ENCODE data around the gene CHRDL1.
"Not testable (repeated sequence)": the region's sequence is repeated elsewhere in the genome, so short reads cannot be mapped to it uniquely, and the experiment has no call there.

Gene CHRDL1, protein sequence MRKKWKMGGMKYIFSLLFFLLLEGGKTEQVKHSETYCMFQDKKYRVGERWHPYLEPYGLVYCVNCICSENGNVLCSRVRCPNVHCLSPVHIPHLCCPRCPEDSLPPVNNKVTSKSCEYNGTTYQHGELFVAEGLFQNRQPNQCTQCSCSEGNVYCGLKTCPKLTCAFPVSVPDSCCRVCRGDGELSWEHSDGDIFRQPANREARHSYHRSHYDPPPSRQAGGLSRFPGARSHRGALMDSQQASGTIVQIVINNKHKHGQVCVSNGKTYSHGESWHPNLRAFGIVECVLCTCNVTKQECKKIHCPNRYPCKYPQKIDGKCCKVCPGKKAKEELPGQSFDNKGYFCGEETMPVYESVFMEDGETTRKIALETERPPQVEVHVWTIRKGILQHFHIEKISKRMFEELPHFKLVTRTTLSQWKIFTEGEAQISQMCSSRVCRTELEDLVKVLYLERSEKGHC

DNA sequence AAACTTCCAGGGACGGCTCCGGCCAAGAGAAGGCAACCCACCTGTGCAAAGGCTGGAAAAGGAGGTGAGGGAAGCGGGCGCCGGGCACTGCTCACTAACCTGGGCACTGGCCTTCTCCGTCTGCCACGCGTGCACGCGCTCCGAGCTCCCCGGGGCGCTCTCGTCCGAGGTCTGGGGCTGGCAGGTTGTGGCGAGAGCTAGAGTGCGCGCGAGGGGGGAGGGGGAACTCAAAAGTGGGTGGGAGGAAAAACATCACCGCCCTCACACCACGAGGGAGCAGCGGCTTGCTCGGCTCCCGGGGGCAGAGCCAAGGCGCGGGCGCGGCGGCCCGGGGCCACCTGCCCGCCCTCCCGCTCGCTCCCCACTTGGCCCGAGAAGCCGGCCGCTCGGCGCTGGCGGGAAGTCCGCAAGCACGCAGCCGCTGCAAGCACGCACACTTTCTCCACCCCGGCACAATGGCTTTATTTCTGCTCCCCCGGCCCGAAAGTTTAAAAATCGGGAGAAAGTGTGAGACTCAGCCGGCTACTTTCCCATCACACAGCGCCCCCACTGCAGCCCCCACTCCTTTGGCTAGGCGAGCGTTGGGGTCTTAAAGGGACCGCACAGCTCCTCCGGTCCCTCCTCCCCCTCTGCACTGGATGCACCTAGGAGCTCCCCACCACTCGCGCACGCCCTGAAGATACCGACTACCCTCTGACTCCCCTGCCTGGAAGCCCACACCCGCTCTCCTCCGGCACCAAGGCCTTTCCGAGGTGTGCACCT is at the start of gene CHRDL1:
TSS of gene CHRDL1 (minus strand) at position 173 of the 762 bp plus-strand sequence. CDS start 3,636 bp downstream, outside the sequence.
- no peaks in the 10 kb centered on the region; the same call in 1 of the 2 replicates for H3K27me3 ChIP-seq (replicated peaks; ENCODE audit: control insufficient read depth, insufficient read depth, low read length)
- no peak for TF ChIP-seq CTCF (IDR thresholded peaks at IDR 0.05; ENCODE audit: insufficient read depth, low read length, poor library complexity, severe bottlenecking)
- H3K4me3 ChIP-seq (replicated peaks; ENCODE audit: low read depth, low read length) = peak within 1 kb of the TSS; percentile 29; the same call in 1 of the 2 replicates
- peak; percentile 7 for DNase-seq (ENCODE audit: extremely low read depth, insufficient read length)
- H3K36me3 ChIP-seq (ENCODE audit: control insufficient read depth, insufficient read depth, low read length) = no peaks in the 10 kb centered on the region

DNA sequence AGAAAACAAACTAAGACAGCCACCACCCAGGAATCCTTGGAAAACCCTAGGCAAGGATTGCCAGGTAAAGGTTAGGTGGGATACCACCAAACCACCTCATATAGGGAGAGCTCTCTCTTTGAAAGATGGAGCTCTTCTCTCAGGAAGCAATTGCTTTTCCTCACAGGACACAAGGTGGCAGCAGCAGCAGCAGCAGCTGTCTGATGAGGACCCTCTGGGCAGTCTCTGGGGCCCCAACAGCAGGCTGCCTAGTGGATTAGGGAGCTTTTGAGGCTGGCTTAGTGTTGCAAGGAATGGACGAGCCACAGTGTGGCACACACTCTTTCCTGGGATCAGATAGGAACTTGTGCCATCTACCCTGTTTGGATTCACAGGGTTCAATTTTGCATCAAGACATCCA is 41.4 kb upstream of the CHRDL1 start:
- no peak for DNase-seq (ENCODE audit: extremely low read depth, insufficient read length)
- Histone ChIP-seq H3K36me3 (ENCODE audit: control insufficient read depth, insufficient read depth, low read length) (no peaks in the 10 kb centered on the region), H3K27me3 (replicated peaks; ENCODE audit: control insufficient read depth, insufficient read depth, low read length) (no peaks in the 10 kb centered on the region), H3K4me3 (replicated peaks; ENCODE audit: low read depth, low read length) (no peak overlapping the region)
- peak; percentile 44 for TF ChIP-seq CTCF (IDR thresholded peaks at IDR 0.05; ENCODE audit: insufficient read depth, low read length, poor library complexity, severe bottlenecking)

GRCh38 chrX:110836451-110836850 is 40.8 kb upstream of the CHRDL1 start:
- Histone ChIP-seq H3K27me3 (replicated peaks; ENCODE audit: control insufficient read depth, insufficient read depth, low read length) (no peaks in the 10 kb centered on the region), H3K36me3 (ENCODE audit: control insufficient read depth, insufficient read depth, low read length) (no peaks in the 10 kb centered on the region), H3K4me3 (replicated peaks; ENCODE audit: low read depth, low read length) (no peak overlapping the region)
- DNase-seq (ENCODE audit: extremely low read depth, insufficient read length) = no peak
- no peak for TF ChIP-seq CTCF (IDR thresholded peaks at IDR 0.05; ENCODE audit: insufficient read depth, low read length, poor library complexity, severe bottlenecking)

DNA sequence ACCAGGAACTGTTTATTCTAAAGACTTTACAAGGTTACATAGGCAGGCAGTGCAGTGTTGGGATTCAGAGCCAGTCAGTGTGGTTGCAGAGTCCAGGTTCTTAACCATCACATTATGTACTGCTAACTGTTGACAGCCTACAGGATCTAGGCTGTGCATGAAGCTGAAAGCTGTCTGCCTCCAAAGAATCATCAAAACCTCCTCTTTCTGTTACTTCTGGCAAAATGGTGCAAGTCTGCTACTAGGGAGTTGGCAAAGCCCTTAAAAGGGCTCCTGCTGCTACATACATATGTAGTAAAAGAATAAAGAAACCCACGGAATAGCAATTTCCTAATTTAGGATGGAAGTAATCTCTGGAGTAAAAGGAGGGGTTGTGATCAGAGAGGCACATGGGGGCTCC is 40.4 kb upstream of the CHRDL1 start:
- no peak for TF ChIP-seq CTCF (IDR thresholded peaks at IDR 0.05; ENCODE audit: insufficient read depth, low read length, poor library complexity, severe bottlenecking)
- H3K4me3 ChIP-seq (replicated peaks; ENCODE audit: low read depth, low read length) = no peak overlapping the region
- H3K27me3 ChIP-seq (replicated peaks; ENCODE audit: control insufficient read depth, insufficient read depth, low read length) = no peaks in the 10 kb centered on the region
- no peak for DNase-seq (ENCODE audit: extremely low read depth, insufficient read length)
- H3K36me3 ChIP-seq (ENCODE audit: control insufficient read depth, insufficient read depth, low read length) = no peaks in the 10 kb centered on the region

GRCh38 chrX:110825972-110826371 is 30.4 kb upstream of the CHRDL1 start:
- Histone ChIP-seq H3K36me3 (ENCODE audit: control insufficient read depth, insufficient read depth, low read length) (no peaks in the 10 kb centered on the region), H3K27me3 (replicated peaks; ENCODE audit: control insufficient read depth, insufficient read depth, low read length) (no peaks in the 10 kb centered on the region), H3K4me3 (replicated peaks; ENCODE audit: low read depth, low read length) (no peak overlapping the region)
- DNase-seq (ENCODE audit: extremely low read depth, insufficient read length) = no peak
- no peak for TF ChIP-seq CTCF (IDR thresholded peaks at IDR 0.05; ENCODE audit: insufficient read depth, low read length, poor library complexity, severe bottlenecking)

DNA sequence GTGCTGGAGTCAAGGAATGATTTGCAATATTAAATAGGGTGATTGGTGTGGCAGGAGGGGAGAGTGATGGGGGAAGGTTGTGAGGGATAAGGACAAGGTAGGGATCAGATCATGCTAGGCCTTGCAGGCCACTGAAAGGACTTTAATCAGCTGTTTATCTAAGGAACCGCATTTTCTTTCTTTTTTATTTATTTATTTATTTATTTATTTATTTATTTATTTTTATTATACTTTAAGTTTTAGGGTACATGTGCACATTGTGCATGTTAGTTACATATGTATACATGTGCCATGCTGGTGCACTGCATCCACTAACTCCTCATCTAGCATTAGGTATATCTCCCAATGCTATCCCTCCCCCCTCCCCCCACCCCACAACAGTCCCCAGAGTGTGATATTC is 20.9 kb upstream of the CHRDL1 start:
- not testable (repeated sequence) for H3K36me3 ChIP-seq (ENCODE audit: control insufficient read depth, insufficient read depth, low read length); H3K4me3 ChIP-seq (replicated peaks; ENCODE audit: low read depth, low read length); H3K27me3 ChIP-seq (replicated peaks; ENCODE audit: control insufficient read depth, insufficient read depth, low read length); DNase-seq (ENCODE audit: extremely low read depth, insufficient read length)

Data from GM06990 (cell line).